ENCODE results near the gene DIP2C. TPM values are rescaled to one million over a fixed set of nuclear protein-coding genes. Genes with fewer than 3 reads are reported as not detected.

DIP2C gene
- total RNA-seq, 1 donor from 2014 or later, result 3.6 TPM

Other genes with a start within 250 kb of the DIP2C start
- gene LARP4B, start 242.0 kb upstream of the DIP2C start, total RNA-seq, result 78.9 TPM